Measurements from ENCODE around the gene CST9L.

The CST9L gene

GRCh38 chr20:23530937-23531567, 37.2 kb downstream of the CST9L start:
- H3K4me3 ChIP-seq = no peak overlapping the region
- no peak for DNase-seq (ENCODE audit: low spot score)
- H3K27ac ChIP-seq = no peak overlapping the region
- TF ChIP-seq CTCF (IDR thresholded peaks at IDR 0.05) = no peak

- H3K4me3 ChIP-seq = no peak overlapping the region
- no peak for DNase-seq (ENCODE audit: low spot score)
- no peak overlapping the region for H3K27ac ChIP-seq
- no peak for TF ChIP-seq CTCF (IDR thresholded peaks at IDR 0.05)
These were observed 39.3 kb downstream of the CST9L start for GRCh38 chr20:23528867-23529431.

- DNase-seq (ENCODE audit: low spot score) = no peak
- TF ChIP-seq CTCF (IDR thresholded peaks at IDR 0.05) = no peak
- H3K27ac ChIP-seq = no peak overlapping the region
- H3K4me3 ChIP-seq = no peak overlapping the region
These were observed 41.4 kb downstream of the CST9L start for GRCh38 chr20:23526850-23527249.

GRCh38 chr20:23524146-23524545, 44.1 kb downstream of the CST9L start:
- DNase-seq (ENCODE audit: low spot score) = no peak
- Histone ChIP-seq H3K4me3 (no peak overlapping the region), H3K27ac (no peak overlapping the region)
- TF ChIP-seq CTCF (IDR thresholded peaks at IDR 0.05) = no peak

GRCh38 chr20:23520185-23520584, 48.1 kb downstream of the CST9L start:
- no peak for TF ChIP-seq CTCF (IDR thresholded peaks at IDR 0.05)
- no peak overlapping the region for H3K27ac ChIP-seq
- no peak overlapping the region for H3K4me3 ChIP-seq
- DNase-seq (ENCODE audit: low spot score) = no peak

- no peak for DNase-seq (ENCODE audit: low spot score)
- H3K4me3 ChIP-seq = no peak overlapping the region
- no peak overlapping the region for H3K27ac ChIP-seq
- TF ChIP-seq CTCF (IDR thresholded peaks at IDR 0.05) = no peak
These were observed 48.7 kb downstream of the CST9L start for GRCh38 chr20:23519556-23519955.

GRCh38 chr20:23517719-23518118, 50.6 kb downstream of the CST9L start:
- no peak for TF ChIP-seq CTCF (IDR thresholded peaks at IDR 0.05)
- no peak overlapping the region for H3K27ac ChIP-seq
- H3K4me3 ChIP-seq = no peak overlapping the region
- DNase-seq (ENCODE audit: low spot score) = no peak

Measured in coronary artery (tissue), 2 donors.